ENCODE measurements around the gene SDK2. TPM values are rescaled to one million over a fixed set of nuclear protein-coding genes. Genes with fewer than 3 reads are reported as not detected.

SDK2 gene
- total and polyA plus RNA-seq, 2 of the 8 experiments (the other 6 are each of a cell fraction or from before 2014, with no cell fraction given) = 3.9 to 4.1 TPM

- TF ChIP-seq ATF2 (IDR thresholded peaks at IDR 0.05; ENCODE audit: low read length) (no peak), RNF2 (IDR thresholded peaks at IDR 0.05; ENCODE audit: borderline replicate concordance, low read depth, low read length, missing control alignments, poor library complexity, severe bottlenecking) (no peak), POU5F1 (IDR thresholded peaks at IDR 0.05; ENCODE audit: low read depth, low read length) (no peak), CTBP2 (IDR thresholded peaks at IDR 0.05; ENCODE audit: borderline replicate concordance, insufficient read depth, insufficient read length, low read length) (no peak), SIN3A (conservative IDR thresholded peaks at IDR 0.05 in 1 of 2, IDR thresholded peaks at IDR 0.05 in 1 of 2; ENCODE audit: low read depth in 1 of 2, low read length in 2 of 2) (no peak), TAF1 (IDR thresholded peaks at IDR 0.05; ENCODE audit: low read depth, low read length) (no peak), SP2 (IDR thresholded peaks at IDR 0.05; ENCODE audit: low read length) (no peak), CHD7 (IDR thresholded peaks at IDR 0.05; ENCODE audit: insufficient replicate concordance, low read length) (no peak), EP300 (IDR thresholded peaks at IDR 0.05; ENCODE audit: borderline replicate concordance in 1 of 2, low read depth in 2 of 2, low read length in 2 of 2) (no peak)
Measured at GRCh38 chr17:73595931-73596330, 48.3 kb downstream of the SDK2 start (continued).
